NCI-H1105 (cell line): ENCODE results near the gene ARL4C.

Experiments
- DNase-seq: peaks from one replicate; lab custom pipeline; 2025; lab: John Stamatoyannopoulos, UW

Gene ARL4C

DNA sequence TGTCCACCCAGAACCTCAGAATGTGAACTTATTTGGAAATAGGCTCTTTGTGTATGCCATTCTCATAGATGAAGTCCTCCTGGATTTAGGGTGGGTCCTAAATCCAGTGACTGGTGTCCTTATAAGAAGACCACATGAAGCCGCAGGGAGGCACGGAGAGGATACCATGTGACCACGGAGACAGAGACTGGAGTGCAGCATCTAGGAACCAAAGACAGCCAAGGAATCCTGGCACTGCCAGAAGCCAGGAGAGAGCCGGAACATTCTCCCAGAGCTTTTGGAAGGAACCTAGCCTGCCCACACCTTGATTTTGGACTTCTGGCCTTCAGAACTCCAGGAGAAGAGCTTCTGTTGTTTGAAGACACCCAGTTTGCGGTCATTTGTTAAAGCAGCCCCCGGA is 49.7 kb downstream of the ARL4C start:
- DNase-seq = no peak

DNA sequence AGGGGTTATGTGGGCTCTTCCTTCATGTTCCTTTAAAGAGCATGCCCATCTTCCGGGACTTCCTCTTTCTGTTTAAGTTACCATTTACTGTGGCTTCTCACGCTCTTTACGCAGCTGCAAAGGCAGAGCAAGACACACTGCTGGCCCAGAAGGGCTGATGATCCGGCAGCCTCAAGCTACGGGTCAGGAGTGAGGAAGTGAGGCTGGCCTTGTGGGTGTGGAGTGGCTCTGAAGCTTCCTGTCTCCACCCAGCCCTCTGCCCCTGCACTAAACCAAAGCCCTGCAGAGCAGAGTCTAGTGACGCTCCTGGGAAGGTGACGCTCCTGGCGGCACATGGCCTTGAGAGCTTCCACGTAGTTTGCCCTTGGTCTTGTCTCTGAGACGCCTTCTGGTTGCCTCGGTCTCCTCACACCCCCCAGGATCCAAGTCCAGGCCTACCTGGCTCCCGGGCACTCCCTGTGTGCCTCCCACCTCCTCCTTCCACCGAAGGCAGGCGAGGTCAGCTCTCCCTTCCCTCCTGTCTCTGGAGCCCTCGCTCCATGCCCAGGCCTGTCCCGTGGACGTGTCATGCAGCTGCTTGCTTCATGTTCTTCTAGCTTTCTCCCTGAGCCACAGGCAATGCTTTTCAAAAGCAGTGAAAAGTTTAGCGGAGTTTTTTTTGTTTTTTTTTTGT is 50.3 kb downstream of the ARL4C start:
- DNase-seq = no peak

DNA sequence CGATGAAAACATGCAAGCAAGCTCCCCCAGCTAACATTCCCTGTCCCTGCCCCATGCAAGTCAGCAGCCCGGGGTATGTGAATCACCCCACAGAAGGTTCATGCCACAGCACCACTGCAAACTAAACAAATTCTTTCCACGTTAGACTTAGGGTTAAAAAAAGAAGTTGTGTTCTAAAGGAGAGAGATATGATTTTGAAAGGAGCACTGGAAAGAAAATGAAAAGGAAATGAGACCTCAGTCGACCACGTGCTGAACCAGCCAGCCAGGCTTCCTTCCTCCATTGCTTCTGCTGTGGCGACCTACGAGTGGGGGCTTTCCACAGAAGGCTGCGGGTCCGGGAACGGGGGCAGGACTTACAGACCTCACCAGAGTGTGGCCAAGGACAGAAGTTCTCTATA is 52.0 kb downstream of the ARL4C start:
- no peak for DNase-seq

DNA sequence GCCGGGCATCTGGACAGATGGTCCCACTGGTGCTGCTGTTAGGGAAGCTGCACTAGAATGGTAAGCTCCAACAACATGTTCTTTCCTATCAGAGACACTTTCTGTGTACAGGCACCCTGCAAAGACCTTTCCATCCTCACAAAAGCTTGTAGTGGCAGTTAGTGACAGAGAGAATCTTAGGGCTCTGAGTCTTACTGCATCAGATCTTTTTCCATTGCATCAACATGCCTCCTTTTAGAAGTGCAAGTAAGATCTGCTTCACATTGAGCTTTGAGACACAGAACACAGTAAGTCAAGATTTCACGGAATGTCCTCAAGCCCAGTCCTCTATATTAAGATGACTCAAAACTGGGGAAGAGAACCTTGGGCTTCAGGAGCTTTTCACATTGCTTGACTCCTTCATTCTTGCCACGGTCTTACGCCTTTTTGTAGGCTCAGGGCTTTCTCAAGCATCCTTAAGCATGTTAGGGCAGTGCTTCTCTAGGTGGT is 52.6 kb downstream of the ARL4C start:
- DNase-seq = no peak
